DOHH2 (cell line): ENCODE data around the gene RHBDF2.
"Not testable (repeated sequence)": the region's sequence is repeated elsewhere in the genome, so short reads cannot be mapped to it uniquely, and the experiment has no call there.

ENCODE experiments used
- H3F3A ChIP-seq: fragments of 200-600 bp; sonication (generic), shearing (Covaris generic); 2 replicates; pipeline ENCODE4 v1.6.0; 2016; ENCODE audit warnings: antibody characterized with exemption, mild to moderate bottlenecking; ENCODE audit not compliant: control insufficient read depth, insufficient read depth
- H3K27ac ChIP-seq: fragments of 200-600 bp; sonication (generic); 2 replicates; pipeline ENCODE4 v1.5.1; 2014; ENCODE audit warnings: low read depth, mild to moderate bottlenecking, low read length, moderate library complexity
- H3K27me3 ChIP-seq: fragments of 200-600 bp; sonication (generic); 2 replicates; pipeline ENCODE4 v1.6.1; 2014; ENCODE audit warnings: mild to moderate bottlenecking, low read length, mixed read lengths; ENCODE audit not compliant: control insufficient read depth
- H3K36me3 ChIP-seq: fragments of 200-600 bp; sonication (generic); 2 replicates; pipeline ENCODE4 v1.6.1; 2014; ENCODE audit warnings: mild to moderate bottlenecking, low read length, moderate library complexity, mixed read lengths; ENCODE audit not compliant: control insufficient read depth
- H3K4me1 ChIP-seq: fragments of 200-600 bp; sonication (generic); 2 replicates; pipeline ENCODE4 v1.6.1; 2014; ENCODE audit warnings: mild to moderate bottlenecking, low read length, mixed read lengths; ENCODE audit not compliant: control insufficient read depth
- H3K4me2 ChIP-seq: fragments of 200-600 bp; sonication (generic); 2 replicates; pipeline ENCODE4 v1.6.0; 2014; ENCODE audit warnings: mild to moderate bottlenecking, low read length, moderate library complexity
- H3K4me3 ChIP-seq: fragments of 200-600 bp; sonication (generic); 2 replicates; pipeline ENCODE4 v1.5.1; 2014; ENCODE audit warnings: mild to moderate bottlenecking, low read length, mixed read lengths
- H3K79me2 ChIP-seq: fragments of 200-600 bp; sonication (generic); 2 replicates; pipeline ENCODE4 v1.6.1; 2014; ENCODE audit warnings: mild to moderate bottlenecking, low read length, mixed read lengths; ENCODE audit not compliant: control insufficient read depth
- H3K9me2 ChIP-seq: fragments of 200-600 bp; sonication (generic); replicated peaks from 2 replicates; pipeline ENCODE4 v1.6.1; 2014; ENCODE audit warnings: mild to moderate bottlenecking, low read length, mixed read lengths; ENCODE audit not compliant: control insufficient read depth
- H3K9me3 ChIP-seq: fragments of 200-600 bp; sonication (generic); 2 replicates; pipeline ENCODE4 v1.6.1; 2014; ENCODE audit warnings: antibody characterized with exemption, low read length, mixed read lengths; ENCODE audit not compliant: control insufficient read depth, insufficient read depth
- H4K20me1 ChIP-seq: fragments of 200-600 bp; sonication (generic); 2 replicates; pipeline ENCODE4 v1.6.0; 2014; ENCODE audit warnings: low read depth, mild to moderate bottlenecking, antibody characterized with exemption, low read length, moderate library complexity; ENCODE audit not compliant: control insufficient read depth, insufficient read depth
- EZH2phosphoT487 ChIP-seq: fragments of 200-600 bp; sonication (generic); IDR thresholded peaks from 2 replicates; pipeline ENCODE4 v1.6.1; 2017; ENCODE audit warnings: borderline replicate concordance, mild to moderate bottlenecking, antibody characterized with exemption, low read length, moderate library complexity, mixed read lengths
- TF ChIP-seq, protein P1 (sequence below): fragments of 200-600 bp; sonication (generic); IDR thresholded peaks from one replicate; pipeline ENCODE4 v1.5.1; 2014; ENCODE audit warnings: antibody characterized with exemption, mild to moderate bottlenecking, low read depth, low read length; ENCODE audit not compliant: poor library complexity, severe bottlenecking

The RHBDF2 gene

DNA sequence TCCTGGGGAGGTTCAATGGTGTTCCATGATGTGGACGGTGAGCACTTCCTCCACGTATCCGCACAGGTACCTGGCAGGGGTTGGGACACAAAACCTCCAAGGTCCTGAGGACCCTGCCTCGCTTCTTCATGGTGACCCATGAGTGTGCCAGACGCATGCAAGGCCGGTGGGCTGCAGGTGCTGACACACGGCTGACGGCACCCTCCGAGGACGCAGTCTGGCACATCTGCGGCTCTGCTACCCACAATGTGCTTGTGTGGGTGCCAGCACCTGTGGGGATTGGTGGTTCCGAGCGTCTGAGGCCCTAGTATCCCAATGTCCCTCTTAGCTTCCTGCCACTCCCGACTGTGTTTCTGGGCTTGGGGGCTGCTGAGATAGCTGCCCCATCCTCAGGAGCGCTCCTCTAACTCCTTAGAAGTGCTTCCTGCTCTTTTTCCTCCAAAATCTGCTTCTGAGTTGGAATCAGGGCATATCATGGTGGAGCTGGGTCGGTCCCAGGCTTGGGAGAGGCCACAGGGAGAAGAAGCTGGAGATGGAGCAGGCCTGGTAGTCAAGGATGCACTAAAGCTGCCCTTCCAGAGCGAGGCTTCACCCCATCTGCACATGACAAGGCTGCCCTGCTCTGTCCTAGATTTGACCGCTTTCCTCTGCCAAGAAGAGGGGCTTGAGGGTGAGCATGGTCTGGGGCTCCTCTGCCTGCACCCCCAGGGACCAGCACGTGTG lies 34.7 kb upstream of the RHBDF2 start:
- peaks cover 7% of the 10 kb centered on the region for H3K4me1 ChIP-seq

DNA sequence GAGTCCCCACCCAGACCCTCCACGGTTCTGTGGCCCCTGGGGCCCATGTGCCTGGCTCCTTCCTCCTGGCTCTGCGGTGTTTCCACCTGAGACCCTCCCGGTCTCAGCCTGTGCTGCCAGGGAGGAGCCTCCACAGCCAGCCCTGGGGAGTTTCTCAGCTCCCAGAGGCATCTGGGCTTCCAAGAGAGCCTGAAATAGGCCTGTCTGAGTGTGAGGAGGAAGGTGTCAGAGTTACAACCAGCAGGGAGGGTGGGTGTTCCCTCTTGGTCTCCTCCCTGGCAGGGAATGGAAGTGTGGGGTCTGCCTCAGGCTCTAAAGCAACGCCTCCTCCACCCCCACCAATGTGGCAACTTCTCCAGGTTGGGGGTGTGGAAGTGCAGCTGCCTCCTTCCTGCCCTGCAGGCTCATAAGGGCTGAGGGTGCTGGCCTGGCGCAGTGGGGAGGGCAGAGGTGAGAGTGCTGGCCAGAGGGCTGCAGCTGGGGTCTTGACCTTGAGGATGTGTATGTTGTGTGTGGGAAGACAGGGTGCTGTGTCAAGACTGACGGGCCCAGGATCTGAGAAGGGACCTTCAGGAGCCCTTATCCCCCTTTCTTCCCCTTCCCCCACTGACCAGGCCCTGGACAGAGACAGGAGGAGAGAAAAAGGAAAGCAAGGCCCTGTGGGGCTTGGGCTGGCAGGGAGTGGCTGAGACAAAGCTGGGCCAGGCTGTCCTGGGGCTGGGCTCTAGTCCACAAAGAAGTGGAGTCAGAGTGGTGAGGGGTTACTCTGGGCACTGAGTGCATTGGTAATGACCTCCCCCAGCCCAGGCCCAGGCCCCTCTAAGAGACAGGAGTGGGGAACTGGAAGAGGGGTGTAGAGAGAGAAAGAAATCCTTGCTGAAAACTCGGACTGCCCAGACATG lies 33.9 kb upstream of the RHBDF2 start:
- no peaks in the 10 kb centered on the region for H3K9me3 ChIP-seq
- no peaks in the 10 kb centered on the region for H3K9me2 ChIP-seq
- H3F3A ChIP-seq = no peaks in the 10 kb centered on the region
- H3K4me3 ChIP-seq = no peak overlapping the region
- H4K20me1 ChIP-seq = no peaks in the 10 kb centered on the region
- H3K79me2 ChIP-seq = no peaks in the 10 kb centered on the region
- H3K36me3 ChIP-seq = no peaks in the 10 kb centered on the region
- no peak overlapping the region for H3K27ac ChIP-seq
- H3K27me3 ChIP-seq = peaks cover 14% of the 10 kb centered on the region
- TF ChIP-seq EZH2phosphoT487 = no peak
- TF ChIP-seq, protein P1, sequence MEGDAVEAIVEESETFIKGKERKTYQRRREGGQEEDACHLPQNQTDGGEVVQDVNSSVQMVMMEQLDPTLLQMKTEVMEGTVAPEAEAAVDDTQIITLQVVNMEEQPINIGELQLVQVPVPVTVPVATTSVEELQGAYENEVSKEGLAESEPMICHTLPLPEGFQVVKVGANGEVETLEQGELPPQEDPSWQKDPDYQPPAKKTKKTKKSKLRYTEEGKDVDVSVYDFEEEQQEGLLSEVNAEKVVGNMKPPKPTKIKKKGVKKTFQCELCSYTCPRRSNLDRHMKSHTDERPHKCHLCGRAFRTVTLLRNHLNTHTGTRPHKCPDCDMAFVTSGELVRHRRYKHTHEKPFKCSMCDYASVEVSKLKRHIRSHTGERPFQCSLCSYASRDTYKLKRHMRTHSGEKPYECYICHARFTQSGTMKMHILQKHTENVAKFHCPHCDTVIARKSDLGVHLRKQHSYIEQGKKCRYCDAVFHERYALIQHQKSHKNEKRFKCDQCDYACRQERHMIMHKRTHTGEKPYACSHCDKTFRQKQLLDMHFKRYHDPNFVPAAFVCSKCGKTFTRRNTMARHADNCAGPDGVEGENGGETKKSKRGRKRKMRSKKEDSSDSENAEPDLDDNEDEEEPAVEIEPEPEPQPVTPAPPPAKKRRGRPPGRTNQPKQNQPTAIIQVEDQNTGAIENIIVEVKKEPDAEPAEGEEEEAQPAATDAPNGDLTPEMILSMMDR = no peak
- H3K4me1 ChIP-seq = no peaks in the 10 kb centered on the region
- no peak overlapping the region for H3K4me2 ChIP-seq

More for the DNA sequence above, 34.7 kb upstream of the RHBDF2 start:
- Histone ChIP-seq H3K79me2 (no peaks in the 10 kb centered on the region), H3K9me3 (no peaks in the 10 kb centered on the region), H3K9me2 (no peaks in the 10 kb centered on the region), H3K27ac (no peak overlapping the region), H4K20me1 (no peaks in the 10 kb centered on the region), H3K4me2 (no peak overlapping the region), H3K4me3 (no peak overlapping the region), H3K36me3 (no peaks in the 10 kb centered on the region), H3F3A (no peaks in the 10 kb centered on the region), H3K27me3 (peaks cover 14% of the 10 kb centered on the region)
- no peak for TF ChIP-seq EZH2phosphoT487
- TF ChIP-seq, protein P1 = no peak

DNA sequence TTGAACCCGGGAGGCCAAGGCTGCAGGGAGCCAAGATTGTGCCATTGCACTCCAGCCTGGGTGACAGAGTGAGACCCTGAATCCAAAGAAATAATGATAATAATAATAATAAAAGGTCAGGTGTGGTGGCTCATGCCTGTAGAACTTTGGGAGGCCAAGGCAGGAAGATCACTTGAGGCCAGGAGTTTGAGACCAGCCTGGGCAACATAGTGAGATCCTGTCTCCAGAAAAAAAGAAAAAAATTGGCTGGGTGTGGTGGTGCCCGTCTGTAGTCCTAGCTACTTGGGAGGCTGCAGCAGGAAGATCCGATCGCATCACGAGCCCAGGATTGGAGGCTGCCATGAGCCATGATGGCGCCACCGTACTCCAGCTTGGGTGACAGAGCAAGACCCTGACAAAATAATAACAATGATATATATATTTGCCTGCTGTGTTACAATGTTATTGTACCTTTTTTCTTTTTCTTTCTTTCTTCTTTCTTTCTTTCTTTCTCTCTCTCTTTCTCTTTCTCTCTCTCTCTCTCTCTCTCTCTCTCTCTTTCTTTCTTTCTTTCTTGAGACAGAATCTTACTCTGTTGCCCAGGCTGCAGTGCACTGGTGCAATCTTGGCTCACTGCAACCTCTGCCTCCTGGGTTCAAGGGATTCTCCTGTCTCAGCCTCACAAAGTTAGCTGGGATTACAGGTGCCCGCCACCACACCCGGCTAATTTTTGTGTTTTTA lies 32.6 kb upstream of the RHBDF2 start:
- not testable (repeated sequence) for H3K27ac ChIP-seq, H3K9me2 ChIP-seq, H3K27me3 ChIP-seq, H3K9me3 ChIP-seq, H3K36me3 ChIP-seq, H4K20me1 ChIP-seq, H3K79me2 ChIP-seq, H3K4me3 ChIP-seq, H3K4me2 ChIP-seq, H3F3A ChIP-seq
- peaks cover 11% of the 10 kb centered on the region for H3K4me1 ChIP-seq
